Calu3 (cell line): Measurements from ENCODE around the gene ZBTB8B. TPM values are rescaled to one million over a fixed set of nuclear protein-coding genes. Genes with fewer than 3 reads are reported as not detected.

Experiments used
- BruUV-seq: library from RNA; stranded (reverse); fragments of 400-500 nt; replicated peaks from 2 replicates; lab custom pipeline; 2021; lab: Mats Ljungman, UMichigan
- CTCF ChIA-PET: fragments of 300-600 bp; sonication (Branson Sonifier 250); formaldehyde crosslinking; loops from one replicate; lab custom pipeline; 2022; ENCODE audit warnings: antibody characterized with exemption; lab: Charles Lee
- DNase-seq: peaks from one replicate; pipeline ENCODE4 v3.0.0; 2022
- H3K27ac Mint-ChIP-seq: one replicate; pipeline ENCODE4 v1.8.0; 2022; ENCODE audit warnings: mixed read lengths; ENCODE audit not compliant: unreplicated experiment
- H3K27me3 Mint-ChIP-seq: one replicate; pipeline ENCODE4 v1.8.0; 2022; ENCODE audit warnings: mixed read lengths; ENCODE audit not compliant: unreplicated experiment
- H3K36me3 Mint-ChIP-seq: one replicate; pipeline ENCODE4 v1.8.0; 2022; ENCODE audit warnings: mild to moderate bottlenecking, moderate library complexity, mixed read lengths; ENCODE audit not compliant: insufficient read depth, unreplicated experiment
- H3K4me1 Mint-ChIP-seq: one replicate; pipeline ENCODE4 v1.8.0; 2022; ENCODE audit warnings: mild to moderate bottlenecking, low read depth, mixed read lengths; ENCODE audit not compliant: unreplicated experiment
- H3K4me3 Mint-ChIP-seq: one replicate; pipeline ENCODE4 v1.8.0; 2022; ENCODE audit warnings: mild to moderate bottlenecking, low read depth, moderate library complexity, mixed read lengths; ENCODE audit not compliant: unreplicated experiment
- H3K9me3 Mint-ChIP-seq: one replicate; pipeline ENCODE4 v1.8.0; 2022; ENCODE audit warnings: low read depth, mixed read lengths; ENCODE audit not compliant: unreplicated experiment
- intact Hi-C: fragments of 100-400 bp; cut with micrococcal nuclease; formaldehyde crosslinking; loops from one replicate; pipeline ENCODE4 v1.10.0; 2022; ENCODE audit not compliant: unreplicated experiment
- total RNA-seq: library from RNA; stranded (reverse); gene quantifications from 2 replicates; pipeline ENCODE4 v1.2.3, GENCODE V29; 2022
- TF ChIP-seq, protein P1 (sequence below): fragments of 200-600 bp; IDR thresholded peaks from one replicate; pipeline ENCODE4 v1.8.0; 2022; ENCODE audit warnings: antibody characterized with exemption; ENCODE audit not compliant: unreplicated experiment

Gene ZBTB8B
- total RNA-seq, 1 experiment from 2014 or later = 0.35 TPM

DNA sequence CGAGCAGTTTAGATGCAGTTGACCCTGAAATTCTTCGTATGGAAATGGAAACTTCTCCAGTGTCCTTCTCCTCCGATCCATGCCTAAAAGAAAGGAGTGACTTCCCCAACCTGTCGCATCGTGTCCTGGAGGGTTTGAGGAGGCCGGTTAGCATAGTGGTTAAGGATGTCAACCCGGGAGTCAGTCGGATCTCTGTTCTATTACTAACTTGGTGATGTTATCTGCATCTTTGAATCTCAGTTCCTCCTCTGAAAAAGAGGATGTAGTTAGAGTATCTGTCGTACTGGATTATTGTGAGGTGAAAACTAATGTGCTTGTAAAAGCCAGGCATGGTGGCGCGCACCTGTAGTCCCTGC, 684 bp downstream of the ZBTB8B start:
- intact Hi-C loops = no loop called here
- Mint-ChIP-seq H3K4me3 (peak overlapping the region; percentile 98), H3K9me3 (no peaks in the 10 kb centered on the region), H3K4me1 (peaks cover 14% of the 10 kb centered on the region), H3K36me3 (peaks cover 11% of the 10 kb centered on the region), H3K27ac (no peak overlapping the region), H3K27me3 (peaks cover 59% of the 10 kb centered on the region)
- no TSS peak for BruUV-seq
- TF ChIP-seq, protein P1, sequence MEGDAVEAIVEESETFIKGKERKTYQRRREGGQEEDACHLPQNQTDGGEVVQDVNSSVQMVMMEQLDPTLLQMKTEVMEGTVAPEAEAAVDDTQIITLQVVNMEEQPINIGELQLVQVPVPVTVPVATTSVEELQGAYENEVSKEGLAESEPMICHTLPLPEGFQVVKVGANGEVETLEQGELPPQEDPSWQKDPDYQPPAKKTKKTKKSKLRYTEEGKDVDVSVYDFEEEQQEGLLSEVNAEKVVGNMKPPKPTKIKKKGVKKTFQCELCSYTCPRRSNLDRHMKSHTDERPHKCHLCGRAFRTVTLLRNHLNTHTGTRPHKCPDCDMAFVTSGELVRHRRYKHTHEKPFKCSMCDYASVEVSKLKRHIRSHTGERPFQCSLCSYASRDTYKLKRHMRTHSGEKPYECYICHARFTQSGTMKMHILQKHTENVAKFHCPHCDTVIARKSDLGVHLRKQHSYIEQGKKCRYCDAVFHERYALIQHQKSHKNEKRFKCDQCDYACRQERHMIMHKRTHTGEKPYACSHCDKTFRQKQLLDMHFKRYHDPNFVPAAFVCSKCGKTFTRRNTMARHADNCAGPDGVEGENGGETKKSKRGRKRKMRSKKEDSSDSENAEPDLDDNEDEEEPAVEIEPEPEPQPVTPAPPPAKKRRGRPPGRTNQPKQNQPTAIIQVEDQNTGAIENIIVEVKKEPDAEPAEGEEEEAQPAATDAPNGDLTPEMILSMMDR = no peak
- CTCF ChIA-PET = no interaction called here
- no peak for DNase-seq

DNA sequence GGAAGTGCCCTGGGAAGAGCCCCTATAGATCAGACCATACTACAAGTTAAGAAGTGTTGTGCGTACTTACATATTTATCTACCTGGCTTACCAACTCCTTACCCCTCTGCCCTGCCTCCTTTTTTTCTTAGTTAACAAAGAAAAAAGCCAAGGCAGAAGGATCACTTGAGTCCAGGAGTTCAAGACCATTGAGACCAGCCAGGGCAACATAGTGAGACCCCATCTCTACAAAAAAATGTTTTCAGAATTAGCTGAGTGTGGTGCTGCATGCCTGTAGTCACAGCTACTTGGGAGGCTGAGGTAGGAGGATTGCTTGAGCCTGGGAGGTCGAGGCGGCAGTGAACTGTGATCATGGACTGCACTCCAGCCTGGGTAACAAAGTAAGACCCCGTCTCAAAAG, 1.9 kb downstream of the ZBTB8B start:
- BruUV-seq = no TSS peak
- no peaks in the 10 kb centered on the region for H3K9me3 Mint-ChIP-seq
- peaks cover 14% of the 10 kb centered on the region for H3K4me1 Mint-ChIP-seq
- intact Hi-C loops = no loop called here
- TF ChIP-seq, protein P1 = no peak
- H3K27ac Mint-ChIP-seq = no peak overlapping the region
- H3K36me3 Mint-ChIP-seq = peaks cover 11% of the 10 kb centered on the region
- H3K27me3 Mint-ChIP-seq = peaks cover 50% of the 10 kb centered on the region
- H3K4me3 Mint-ChIP-seq = no peak overlapping the region
- CTCF ChIA-PET = no interaction called here
- no peak for DNase-seq

DNA sequence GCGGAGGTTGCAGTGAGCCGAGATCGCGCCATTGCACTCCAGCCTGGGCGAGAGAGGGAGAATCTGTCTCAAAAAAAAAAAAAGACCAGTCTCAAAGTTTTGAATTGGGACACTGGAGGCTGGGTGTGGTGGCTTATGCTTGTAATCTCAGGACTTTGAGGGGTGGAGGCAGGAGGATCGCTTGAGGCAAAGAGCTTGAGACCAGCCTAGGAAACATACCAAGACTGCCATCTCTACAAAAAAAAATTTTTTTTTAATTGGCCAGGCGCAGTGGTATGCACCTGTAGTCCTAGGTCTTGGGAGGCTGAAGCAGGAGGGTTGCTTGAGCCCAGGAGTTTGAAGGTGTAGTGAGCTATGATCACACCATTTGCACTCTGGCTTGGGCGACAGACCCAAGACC, 3.9 kb downstream of the ZBTB8B start:
- Mint-ChIP-seq H3K36me3 (peaks cover 11% of the 10 kb centered on the region), H3K4me3 (no peak overlapping the region), H3K27ac (no peak overlapping the region), H3K9me3 (no peaks in the 10 kb centered on the region), H3K4me1 (peaks cover 14% of the 10 kb centered on the region), H3K27me3 (peaks cover 29% of the 10 kb centered on the region)
- TF ChIP-seq, protein P1 = no peak
- DNase-seq = no peak
- CTCF ChIA-PET = no interaction called here
- intact Hi-C loops = no loop called here
- no TSS peak for BruUV-seq

DNA sequence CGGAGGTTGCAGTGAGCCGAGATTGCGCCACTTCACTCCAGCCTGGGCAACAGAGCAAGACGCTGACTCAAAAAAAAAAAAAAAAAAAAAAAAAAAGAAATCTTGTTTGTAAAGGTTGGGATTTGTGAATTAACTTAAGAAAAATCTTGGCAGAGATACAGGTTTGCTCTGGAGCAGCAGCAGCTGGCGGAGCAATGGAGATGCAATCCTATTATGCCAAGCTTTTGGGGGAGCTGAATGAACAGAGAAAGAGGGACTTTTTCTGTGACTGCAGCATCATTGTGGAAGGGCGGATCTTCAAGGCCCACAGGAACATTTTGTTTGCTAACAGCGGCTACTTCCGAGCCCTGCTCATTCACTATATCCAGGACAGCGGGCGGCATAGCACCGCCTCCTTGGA, 5.6 kb downstream of the ZBTB8B start:
- Mint-ChIP-seq H3K27me3 (peaks cover 18% of the 10 kb centered on the region), H3K4me3 (no peak overlapping the region), H3K4me1 (peaks cover 8% of the 10 kb centered on the region), H3K27ac (no peak overlapping the region), H3K36me3 (no peaks in the 10 kb centered on the region), H3K9me3 (no peaks in the 10 kb centered on the region)
- intact Hi-C loops = no loop called here
- TF ChIP-seq, protein P1 = no peak
- no TSS peak for BruUV-seq
- DNase-seq = no peak
- CTCF ChIA-PET = interaction anchor here (0.7 kb wide), 1 partner anchor 20 kb away, joined by 4 read pairs; no protein-coding TSS in a partner anchor
